K562 (cell line): Measurements from ENCODE around the gene RAI1. TPM values are rescaled to one million over a fixed set of nuclear protein-coding genes. Genes with fewer than 3 reads are reported as not detected.

ENCODE experiments used
- ATAC-seq: fragments of 200-7000 bp; cut with Tn5 transposase; 3 replicates; pipeline ENCODE4 v1.9.1; 2020; ENCODE audit warnings: moderate library complexity
- BruUV-seq: library from RNA; stranded (reverse); fragments of 400-500 nt; replicated peaks from 2 replicates; lab custom pipeline; 2021; lab: Mats Ljungman, UMichigan
- CTCF ChIA-PET: fragments of 300-600 bp; formaldehyde crosslinking; extraction: SDS; loops from one replicate; lab custom pipeline; 2021; ENCODE audit warnings: low intra/inter-chr PET ratio; lab: Yijun Ruan, JAX
- POLR2A ChIA-PET: fragments of 300-600, 350-650 bp; sonication (Branson Sonifier 250); formaldehyde crosslinking; extraction: SDS; loops from one replicate; lab custom pipeline; 2021; ENCODE audit warnings: antibody characterized with exemption, inconsistent platforms; lab: Yijun Ruan, JAX
- DNase-seq, 4 experiments: peaks; one replicate each; pipeline versions ENCODE4 v3.0.0 to v3.0.0-alpha.2; 2011 to 2018; ENCODE audit warnings: low spot score in 3 of 4, mixed read lengths in 3 of 4; ENCODE audit errors: extremely low read depth in 1 of 4
- FAIRE-seq: peaks from 2 replicates; lab custom pipeline; 2011; peaks lifted over from hg19 to GRCh38; lab: Jason Lieb, UNC
- H2AFZ ChIP-seq: 2 replicates; pipeline ENCODE4 v1.6.0; 2011; ENCODE audit warnings: low read depth, low read length, control low read depth, inconsistent platforms
- H3K27ac ChIP-seq: fragments of 200-600 bp; 3 replicates; pipeline ENCODE4 v1.8.0; 2011; ENCODE audit warnings: low read depth, mild to moderate bottlenecking, control low read depth, inconsistent platforms, low read length, moderate library complexity, mixed read lengths; ENCODE audit errors: extremely low read depth
- H3K27me3 ChIP-seq, 2 experiments: fragments of 300-600 bp in 1 of 2; 2 replicates in 1 of 2; 3 replicates in 1 of 2; pipeline versions ENCODE4 v1.6.0 to v1.8.0; 2011; ENCODE audit warnings: inconsistent platforms in 2 of 2, low read length in 2 of 2, mild to moderate bottlenecking in 1 of 2, mixed read lengths in 1 of 2, moderate library complexity in 1 of 2; ENCODE audit not compliant: control insufficient read depth in 2 of 2, insufficient read depth in 2 of 2
- H3K36me3 ChIP-seq: fragments of 300-600 bp; 3 replicates; pipeline ENCODE4 v1.8.0; 2011; ENCODE audit warnings: mild to moderate bottlenecking, low read length, inconsistent platforms; ENCODE audit not compliant: control insufficient read depth, insufficient read depth
- H3K4me1 ChIP-seq, 2 experiments: fragments of 200-600 bp in 1 of 2; replicated peaks in 1 of 2; 2 replicates in 1 of 2; 3 replicates in 1 of 2; pipeline versions ENCODE4 v1.5.1 to v1.8.0; 2011; ENCODE audit warnings: inconsistent platforms in 2 of 2, low read length in 2 of 2, mild to moderate bottlenecking in 1 of 2, mixed read lengths in 1 of 2, moderate library complexity in 1 of 2; ENCODE audit not compliant: control insufficient read depth in 2 of 2, insufficient read depth in 2 of 2
- H3K4me2 ChIP-seq: 2 replicates; pipeline ENCODE4 v1.6.1; 2011; ENCODE audit warnings: low read length, control low read depth, inconsistent platforms, mixed read lengths; ENCODE audit not compliant: insufficient read depth
- H3K4me3 ChIP-seq: fragments of 200-600 bp; sonication (generic), shearing (Covaris generic); 2 replicates; pipeline ENCODE4 v1.5.1; 2016; ENCODE audit warnings: control low read depth, inconsistent platforms
- H3K79me2 ChIP-seq: fragments of 200-600 bp; 3 replicates; pipeline ENCODE4 v1.8.0; 2011; ENCODE audit warnings: low read length, inconsistent platforms; ENCODE audit not compliant: control insufficient read depth, insufficient read depth
- H3K9ac ChIP-seq, 2 experiments: 2 replicates each; pipeline versions ENCODE4 v1.6.0 to v1.6.1; 2011; ENCODE audit warnings: low read depth in 2 of 2, low read length in 2 of 2, control low read depth in 1 of 2, inconsistent platforms in 1 of 2, mild to moderate bottlenecking in 1 of 2, mixed read lengths in 1 of 2; ENCODE audit not compliant: insufficient read depth in 1 of 2
- H3K9me1 ChIP-seq: one replicate; pipeline ENCODE4 v1.6.0; 2011; ENCODE audit warnings: inconsistent platforms, mild to moderate bottlenecking, low read length, moderate library complexity; ENCODE audit not compliant: control insufficient read depth, insufficient read depth
- H3K9me3 ChIP-seq: replicated peaks from 2 replicates; pipeline ENCODE4 v1.5.1; 2011; ENCODE audit warnings: low read depth, low read length, inconsistent platforms; ENCODE audit not compliant: control insufficient read depth, insufficient read depth
- H4K20me1 ChIP-seq: replicated peaks from 2 replicates; pipeline ENCODE4 v1.6.1; 2011; ENCODE audit warnings: low read length, inconsistent platforms, mixed read lengths; ENCODE audit not compliant: control insufficient read depth, insufficient read depth
- ARID2 ChIP-seq: fragments of 450-650 bp; IDR thresholded peaks from 2 replicates; pipeline ENCODE4 v1.6.1; 2017; ENCODE audit warnings: antibody characterized with exemption, mild to moderate bottlenecking
- CREBBP ChIP-seq: IDR thresholded peaks from one replicate; pipeline ENCODE4 v1.6.1; 2012; ENCODE audit warnings: low read depth, mild to moderate bottlenecking, control low read depth, inconsistent platforms, low read length
- DACH1 ChIP-seq: fragments of 450-650 bp; IDR thresholded peaks from 2 replicates; pipeline ENCODE4 v1.6.1; 2018; ENCODE audit not compliant: partially characterized antibody
- E2F3 ChIP-seq: fragments of 250-450 bp; sonication (Bioruptor Pico); IDR thresholded peaks from 2 replicates; pipeline ENCODE4 v1.4.0; 2020; ENCODE audit warnings: mild to moderate bottlenecking
- EHMT2 ChIP-seq: fragments of 450-650 bp; IDR thresholded peaks from 2 replicates; pipeline ENCODE4 v1.6.1; 2018; ENCODE audit warnings: antibody characterized with exemption
- ESRRA ChIP-seq: fragments of 450-650 bp; IDR thresholded peaks from 2 replicates; pipeline ENCODE4 v1.6.1; 2014; ENCODE audit warnings: low read depth, mild to moderate bottlenecking, moderate library complexity, borderline replicate concordance
- JUND ChIP-seq, 2 experiments: IDR thresholded peaks; 2 replicates in 1 of 2; 3 replicates in 1 of 2; pipeline ENCODE4 v1.6.1; 2011; ENCODE audit warnings: borderline replicate concordance in 2 of 2, low read depth in 2 of 2, low read length in 2 of 2, improper control_type of control experiment in 1 of 2, missing biosample characterization in 1 of 2, missing genetic modification characterization in 1 of 2, missing genetic modification reagents in 1 of 2
- MBD2 ChIP-seq: sonication (generic); IDR thresholded peaks from 2 replicates; pipeline ENCODE4 v1.6.1; 2016; ENCODE audit warnings: low read depth, borderline replicate concordance
- POLR2A ChIP-seq: fragments of 450-650 bp; conservative IDR thresholded peaks from 2 replicates; pipeline ENCODE4 v1.6.1; 2016
- SMARCE1 ChIP-seq: fragments of 450-650 bp; IDR thresholded peaks from 2 replicates; pipeline ENCODE4 v1.7.1; 2016; ENCODE audit warnings: mild to moderate bottlenecking
- SRSF7 ChIP-seq: fragments of 200-400 bp; formaldehyde crosslinking; optimal IDR thresholded peaks from 2 replicates; pipeline ENCODE3; 2017; ENCODE audit warnings: mild to moderate bottlenecking, low read depth, low read length
- TCF7L2 ChIP-seq: fragments of 150-350 bp; IDR thresholded peaks from 2 replicates; pipeline ENCODE4 v1.6.1; 2016; ENCODE audit warnings: low read depth, mild to moderate bottlenecking, low read length, moderate library complexity
- TSC22D4 ChIP-seq: fragments of 450-650 bp; IDR thresholded peaks from 2 replicates; pipeline ENCODE4 v1.6.1; 2016; ENCODE audit warnings: missing genetic modification characterization, missing biosample characterization, control low read depth
- ZNF184 ChIP-seq: sonication (generic); formaldehyde crosslinking; IDR thresholded peaks from 2 replicates; pipeline ENCODE4 v1.5.0; 2020; ENCODE audit warnings: missing genetic modification reagents
- ZNF408 ChIP-seq: fragments of 250-450 bp; sonication (Bioruptor Pico); IDR thresholded peaks from 2 replicates; pipeline ENCODE4 v1.4.0; 2020; ENCODE audit warnings: low read depth, mild to moderate bottlenecking, moderate library complexity
- ZNF584 ChIP-seq: fragments of 200-800 bp; sonication (Bioruptor generic); IDR thresholded peaks from 2 replicates; pipeline ENCODE4 v1.6.1; 2016; ENCODE audit warnings: low read depth, mild to moderate bottlenecking, missing genetic modification characterization, missing compliant biosample characterization
- ZNF766 ChIP-seq: fragments of 200-800 bp; sonication (Bioruptor generic); conservative IDR thresholded peaks from 2 replicates; pipeline ENCODE4 v1.6.1; 2016; ENCODE audit warnings: missing genetic modification characterization, missing compliant biosample characterization
- whole genome bisulfite sequencing: fragments of 100-300 bp; shearing (Covaris generic); methylation state at CpG from one replicate; pipeline ENCODE4 v1.1.6; 2016; ENCODE audit warnings: low coverage, mixed read lengths; ENCODE audit not compliant: insufficient coverage; ENCODE audit errors: missing lambda C conversion rate; 5-methylcytosine and 5-hydroxymethylcytosine counted together
- in situ Hi-C: fragments of 300-500 bp; cut with MboI; formaldehyde crosslinking; loops from 4 replicates; pipeline ENCODE4 v1.15.0; 2018; ENCODE audit warnings: inconsistent platforms, mixed read lengths
- intact Hi-C: fragments of 100-400 bp; cut with micrococcal nuclease; formaldehyde crosslinking; loops from 2 replicates; pipeline ENCODE4 v1.14.2; 2022
- polyA plus RNA-seq, 8 experiments: library from polyadenylated mRNA; depleted of rRNA in 4 of 8; stranded (reverse) in 5 of 8; unstranded in 3 of 8; fragments of >200 nt; fragmentation: Nextera tagmentation in 2 of 8; fragmentation: Illumina TruSeq in 1 of 8; extraction: Ambion mirVana in 2 of 8; extraction: Trizol in 1 of 8; gene quantifications; 2 replicates each; pipeline versions ENCODE4 v1.2.1 to v1.2.3, GENCODE V29; 2011 to 2014; ENCODE audit warnings: inconsistent platforms in 1 of 8, missing spikeins in 1 of 8
- total RNA-seq, 7 experiments: library from RNA; depleted of rRNA in 6 of 7; stranded (reverse); fragments of >200 nt in 6 of 7; fragmentation: Illumina TruSeq in 2 of 7; extraction: Trizol in 2 of 7; gene quantifications; 2 replicates each; pipeline versions ENCODE4 v1.2.1 to v1.2.3, GENCODE V29; 2011 to 2021; ENCODE audit warnings: low replicate concordance in 1 of 7
- TF ChIP-seq, protein P1 (sequence below): IDR thresholded peaks from 2 replicates; pipeline ENCODE4 v1.6.1; 2016; ENCODE audit warnings: missing genetic modification characterization, missing compliant biosample characterization
- TF ChIP-seq, protein P2 (sequence below), 2 experiments: fragments of 200-800 bp in 1 of 2; sonication (Bioruptor generic) in 1 of 2; sonication (generic) in 1 of 2; formaldehyde crosslinking in 1 of 2; IDR thresholded peaks in 1 of 2; conservative IDR thresholded peaks in 1 of 2; 2 replicates each; pipeline versions ENCODE4 v1.5.0 to v1.6.1; 2016 to 2020; ENCODE audit warnings: missing compliant biosample characterization in 1 of 2, missing genetic modification characterization in 1 of 2, missing genetic modification reagents in 1 of 2

RAI1 gene
- total and polyA plus RNA-seq, 9 of the 15 experiments (the other 6 are each of a cell fraction or from before 2014, with no cell fraction given), result 0.68 to 19.9 (median 5.5) TPM

DNA sequence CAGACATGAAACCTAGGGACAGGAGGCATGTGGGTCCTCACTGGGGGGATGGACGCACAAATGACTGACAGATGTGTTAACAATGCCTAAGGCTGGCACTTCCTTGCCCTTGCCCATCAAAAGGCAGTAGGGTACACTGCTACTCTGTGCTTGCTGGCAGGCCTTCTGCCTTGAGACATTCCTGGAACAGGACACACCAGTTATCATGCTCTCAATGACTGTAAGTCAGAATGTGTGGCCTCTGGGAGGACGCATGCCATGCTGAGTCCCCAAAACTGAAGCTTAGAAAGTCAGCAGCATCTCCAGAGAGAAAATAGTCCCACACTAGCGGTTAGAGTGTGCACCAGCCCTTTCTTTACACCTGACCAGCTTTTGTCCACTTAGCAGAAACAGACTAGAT, 171.7 kb downstream of the RAI1 start:
- in situ Hi-C loops (no loop called here), intact Hi-C loops (no loop called here)
- no peaks in the 10 kb centered on the region for H3K9me1 ChIP-seq
- no peaks in the 10 kb centered on the region for H3K27me3 ChIP-seq
- H3K4me1 ChIP-seq, result peaks cover 40 to 42% of the 10 kb centered on the region in 2 experiments
- no peak overlapping the region for H3K27ac ChIP-seq
- ChIA-PET CTCF (no interaction called here), POLR2A (interaction anchor here (1.5 to 3.0 kb wide), 3 partner anchors 11 to 17 kb away, joined by 8 to 10 read pairs (median 10); partner anchors contain the start of gene SREBF1)
- no peaks in the 10 kb centered on the region for H3K79me2 ChIP-seq
- H3K9me3 ChIP-seq, result no peaks in the 10 kb centered on the region
- H3K9ac ChIP-seq, result no peak overlapping the region
- no peaks in the 10 kb centered on the region for H4K20me1 ChIP-seq
- BruUV-seq, result no TSS peak
- no peak overlapping the region for H2AFZ ChIP-seq
- no peak overlapping the region for H3K4me2 ChIP-seq
- 78% methylated on average over 3 of the region's 3 CpGs for WGBS
- ATAC-seq, result no peak
- no peak overlapping the region for H3K4me3 ChIP-seq
- TF ChIP-seq SMARCE1 (no peak), TCF7L2 (no peak), MBD2 (no peak), JUND (IDR thresholded peaks at IDR 0.05; ENCODE audit: borderline replicate concordance, low read depth, low read length) (no peak), JUND (tag; IDR thresholded peaks at IDR 0.05; ENCODE audit: borderline replicate concordance, low read depth, low read length) (no peak), TSC22D4 (tag) (no peak), DACH1 (no peak), ZNF184 (CRISPR knock-in tag) (no peak), SRSF7 (no peak), ARID2 (no peak), ZNF408 (CRISPR knock-in tag) (no peak), ZNF584 (CRISPR knock-in tag) (no peak), E2F3 (CRISPR knock-in tag) (no peak), EHMT2 (no peak), CREBBP (no peak), ZNF766 (no peak), POLR2A (no peak), ESRRA (no peak)
- TF ChIP-seq, protein P1, sequence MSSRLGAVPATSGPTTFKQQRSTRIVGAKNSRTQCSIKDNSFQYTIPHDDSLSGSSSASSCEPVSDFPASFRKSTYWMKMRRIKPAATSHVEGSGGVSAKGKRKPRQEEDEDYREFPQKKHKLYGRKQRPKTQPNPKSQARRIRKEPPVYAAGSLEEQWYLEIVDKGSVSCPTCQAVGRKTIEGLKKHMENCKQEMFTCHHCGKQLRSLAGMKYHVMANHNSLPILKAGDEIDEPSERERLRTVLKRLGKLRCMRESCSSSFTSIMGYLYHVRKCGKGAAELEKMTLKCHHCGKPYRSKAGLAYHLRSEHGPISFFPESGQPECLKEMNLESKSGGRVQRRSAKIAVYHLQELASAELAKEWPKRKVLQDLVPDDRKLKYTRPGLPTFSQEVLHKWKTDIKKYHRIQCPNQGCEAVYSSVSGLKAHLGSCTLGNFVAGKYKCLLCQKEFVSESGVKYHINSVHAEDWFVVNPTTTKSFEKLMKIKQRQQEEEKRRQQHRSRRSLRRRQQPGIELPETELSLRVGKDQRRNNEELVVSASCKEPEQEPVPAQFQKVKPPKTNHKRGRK, result no peak
- TF ChIP-seq, protein P2, sequence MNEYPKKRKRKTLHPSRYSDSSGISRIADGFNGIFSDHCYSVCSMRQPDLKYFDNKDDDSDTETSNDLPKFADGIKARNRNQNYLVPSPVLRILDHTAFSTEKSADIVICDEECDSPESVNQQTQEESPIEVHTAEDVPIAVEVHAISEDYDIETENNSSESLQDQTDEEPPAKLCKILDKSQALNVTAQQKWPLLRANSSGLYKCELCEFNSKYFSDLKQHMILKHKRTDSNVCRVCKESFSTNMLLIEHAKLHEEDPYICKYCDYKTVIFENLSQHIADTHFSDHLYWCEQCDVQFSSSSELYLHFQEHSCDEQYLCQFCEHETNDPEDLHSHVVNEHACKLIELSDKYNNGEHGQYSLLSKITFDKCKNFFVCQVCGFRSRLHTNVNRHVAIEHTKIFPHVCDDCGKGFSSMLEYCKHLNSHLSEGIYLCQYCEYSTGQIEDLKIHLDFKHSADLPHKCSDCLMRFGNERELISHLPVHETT (CRISPR knock-in tag; conservative IDR thresholded peaks at IDR 0.05 in 1 of 2, IDR thresholded peaks at IDR 0.05 in 1 of 2), result no peak
- FAIRE-seq, result no peak
- no peak for DNase-seq
- no peaks in the 10 kb centered on the region for H3K36me3 ChIP-seq
